ENCODE measurements around the gene ADSL. TPM values are rescaled to one million over a fixed set of nuclear protein-coding genes. Genes with fewer than 3 reads are reported as not detected.

Gene ADSL
- total and polyA plus RNA-seq, 2 of the 8 experiments (the other 6 are each of a cell fraction or from before 2014, with no cell fraction given): 197 to 218 TPM

DNA sequence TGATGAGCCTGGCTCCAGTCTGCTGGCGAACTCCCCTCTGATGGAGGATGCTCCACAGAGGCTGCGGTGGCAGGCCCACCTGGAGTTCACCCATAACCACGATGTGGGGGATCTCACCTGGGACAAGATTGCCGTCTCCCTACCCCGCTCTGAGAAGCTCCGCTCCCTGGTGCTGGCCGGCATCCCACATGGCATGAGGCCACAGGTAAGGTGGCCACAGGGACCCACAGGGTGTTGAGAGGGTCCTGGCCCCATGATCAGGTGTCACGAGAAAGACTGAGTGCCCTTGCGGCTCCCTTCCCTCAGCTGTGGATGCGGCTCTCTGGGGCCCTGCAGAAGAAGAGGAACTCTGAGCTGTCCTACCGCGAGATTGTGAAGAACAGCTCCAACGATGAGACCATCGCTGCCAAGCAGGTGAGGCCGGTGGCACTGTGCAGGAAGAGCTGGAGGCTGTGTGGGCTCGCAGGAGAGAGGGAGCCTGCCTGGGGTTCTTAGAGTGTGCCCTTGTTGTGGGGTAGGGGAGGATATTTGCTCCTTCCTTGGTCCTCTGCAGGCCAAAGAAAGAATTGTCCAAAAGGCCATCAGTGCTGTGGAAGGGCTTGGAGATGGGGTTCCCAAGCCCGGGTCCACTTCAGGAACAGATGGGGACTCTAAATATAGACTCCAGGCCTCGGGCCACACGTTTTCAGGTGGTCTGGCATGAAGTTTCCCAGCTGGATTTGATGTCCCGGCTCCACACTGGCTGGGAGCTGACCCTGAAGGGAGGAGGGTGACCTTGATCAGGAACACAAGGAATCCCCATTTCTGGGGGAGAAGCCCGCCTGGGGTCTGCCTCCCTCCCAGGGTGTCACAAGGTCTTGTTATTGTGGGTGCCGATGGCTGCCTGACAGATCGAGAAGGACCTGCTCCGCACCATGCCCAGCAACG lies 58.2 kb downstream of the ADSL start:
- 0 out of 2 replicates have a peak overlapping the region, but pooled peaks have one; percentile 12 for H4K8ac ChIP-seq (ENCODE audit: extremely low read depth, insufficient read depth, low read length)
- peaks cover 0 to 2% of the 10 kb centered on the region in 2 experiments for H4K20me1 ChIP-seq (replicated peaks in 1 of 2; ENCODE audit: control insufficient read depth in 1 of 2, insufficient read depth in 2 of 2, low read length in 2 of 2)
- H3K56ac ChIP-seq (replicated peaks; ENCODE audit: insufficient read length, low read depth, low read length): no peak overlapping the region
- no peak overlapping the region for H2BK5ac ChIP-seq (ENCODE audit: low read depth, low read length)
- H2BK120ac ChIP-seq (replicated peaks; ENCODE audit: low read depth, low read length): no peak overlapping the region
- H2BK15ac ChIP-seq (ENCODE audit: low read length): no peak overlapping the region
- FAIRE-seq (no peak), DNase-seq (ENCODE audit: low read depth in 1 of 2, low spot score in 2 of 2) (no peak)
- H2AK5ac ChIP-seq (ENCODE audit: low read depth, low read length): no peak overlapping the region
- ChIA-PET CTCF (ENCODE audit: partially characterized antibody) (interaction anchor here (1.0 to 1.5 kb wide), 4 partner anchors 12 to 32 kb away, joined by 3 to 4 read pairs (median 3); no protein-coding TSS in a partner anchor), POLR2A (ENCODE audit: partially characterized antibody) (interaction anchor here (0.6 to 1.3 kb wide), 2 partner anchors 15 to 302 kb away, joined by 3 read pairs; no protein-coding TSS in a partner anchor)
- H3K27me3 ChIP-seq (replicated peaks in 1 of 4; ENCODE audit: control insufficient read depth in 3 of 4, extremely low read depth in 1 of 4, insufficient read depth in 3 of 4, low read length in 3 of 4): no peaks in the 10 kb centered on the region
- no peak overlapping the region for H2BK12ac ChIP-seq (ENCODE audit: low read depth, low read length)
- no peaks in the 10 kb centered on the region for H3K79me2 ChIP-seq (ENCODE audit: control insufficient read depth in 1 of 2, insufficient read depth in 2 of 2, low read length in 2 of 2)
- H3K9me3 ChIP-seq (ENCODE audit: insufficient read depth in 2 of 2, low read depth in 1 of 2, low read length in 1 of 2): no peaks in the 10 kb centered on the region
- no peak overlapping the region for H3K14ac ChIP-seq (ENCODE audit: insufficient read length)
- peaks cover 2 to 39% (median 15%) of the 10 kb centered on the region in 4 experiments; a peak in 7 of 8 replicates for H3K36me3 ChIP-seq (ENCODE audit: control insufficient read depth in 2 of 4, insufficient read depth in 4 of 4, low read length in 3 of 4)
- no peak overlapping the region for H3K9ac ChIP-seq (replicated peaks in 1 of 4; ENCODE audit: extremely low read depth in 1 of 4, low read depth in 3 of 4, low read length in 3 of 4)
- no peak overlapping the region for H4K91ac ChIP-seq (replicated peaks; ENCODE audit: insufficient read length, low read length)
- H3K4me3 ChIP-seq (ENCODE audit: extremely low read depth in 1 of 4, insufficient read depth in 2 of 4, low read depth in 3 of 4, low read length in 4 of 4): no peak overlapping the region
- H3K79me1 ChIP-seq (ENCODE audit: low read depth, low read length): no peaks in the 10 kb centered on the region; the same call in 1 of the 2 replicates
- H4K5ac ChIP-seq (ENCODE audit: insufficient read length, low read depth, low read length): no peak overlapping the region
- no peaks in the 10 kb centered on the region for H3K23me2 ChIP-seq (ENCODE audit: low read depth, low read length)
- no peak overlapping the region for H3K23ac ChIP-seq (ENCODE audit: insufficient read length)
- no peak overlapping the region for H3K4ac ChIP-seq (replicated peaks; ENCODE audit: insufficient read length, low read depth, low read length)
- no peak overlapping the region for H2AFZ ChIP-seq (ENCODE audit: low read length)
- no peak overlapping the region for H3K18ac ChIP-seq (ENCODE audit: extremely low read depth, low read length)
- H3K4me1 ChIP-seq (replicated peaks in 1 of 4; ENCODE audit: control insufficient read depth in 3 of 4, insufficient read depth in 4 of 4, low read length in 3 of 4): no peaks in the 10 kb centered on the region
- no peak overlapping the region for H3K4me2 ChIP-seq (ENCODE audit: insufficient read depth in 1 of 2, low read depth in 2 of 2, low read length in 2 of 2)
- no peak overlapping the region for H2BK20ac ChIP-seq (ENCODE audit: low read length)
- no peak overlapping the region for H3K27ac ChIP-seq (ENCODE audit: low read depth, low read length)
- 93% methylated on average over 25 of the region's 25 CpGs; no CpG with 5 or more reads in 1 of the 2 experiments for WGBS, 2 experiments (ENCODE audit: extremely low coverage in 1 of 2, insufficient coverage in 1 of 2, insufficient read length in 1 of 2, insufficient replicate concordance in 2 of 2, low coverage in 1 of 2, low lambda C conversion rate in 2 of 2, missing lambda C conversion rate in 1 of 2)
- no peak for TF ChIP-seq E2F6 (IDR thresholded peaks at IDR 0.05)
- TF ChIP-seq EGR1 (IDR thresholded peaks at IDR 0.05; ENCODE audit: borderline replicate concordance, low read depth, low read length): no peak
- TF ChIP-seq ASH2L (IDR thresholded peaks at IDR 0.05; ENCODE audit: low read length): no peak
- no peak for TF ChIP-seq MAFK (IDR thresholded peaks at IDR 0.05; ENCODE audit: low read depth, low read length)
- TF ChIP-seq NRF1 (IDR thresholded peaks at IDR 0.05; ENCODE audit: low read depth, low read length): no peak
- TF ChIP-seq CTCF (IDR thresholded peaks at IDR 0.05; ENCODE audit: control extremely low read depth in 1 of 3, insufficient read depth in 1 of 3, low read depth in 1 of 3, low read length in 3 of 3): no peak
- TF ChIP-seq CHD2 (IDR thresholded peaks at IDR 0.05; ENCODE audit: low read length): no peak
- no peak for TF ChIP-seq EZH2 (IDR thresholded peaks at IDR 0.05; ENCODE audit: low read depth, low read length, severe bottlenecking)

Data from H1 (cell line).